ENCODE measurements around the gene TEP1.

The TEP1 gene

GRCh38 chr14:20412876-20413743, at the start of gene TEP1:
Gene TEP1, minus strand, starts transcription at chr14:20413501. Its CDS starts 5,062 bp downstream, at chr14:20408439.
- DNase-seq (ENCODE audit: low read depth) = peak; percentile 90
- no peak for TF ChIP-seq CTCF (IDR thresholded peaks at IDR 0.05; ENCODE audit: insufficient read depth, low read depth, low read length, missing control alignments)
- H3K4me3 ChIP-seq (ENCODE audit: low read length) = peak within 1 kb of the TSS; percentile 86

- DNase-seq (ENCODE audit: low read depth) = peak; percentile 100
- TF ChIP-seq CTCF (IDR thresholded peaks at IDR 0.05; ENCODE audit: insufficient read depth, low read depth, low read length, missing control alignments) = no peak
- H3K4me3 ChIP-seq (ENCODE audit: low read length) = peak within 1 kb of the TSS; percentile 90
Observed at GRCh38 chr14:20461225-20462141, 48.2 kb upstream of the TEP1 start, which contains the start of gene PIP4P1. Gene PIP4P1, minus strand, starts transcription at chr14:20461434. Its CDS starts 109 bp downstream, at chr14:20461325.

GRCh38 chr14:20460458-20461224, 47.3 kb upstream of the TEP1 start:
- TF ChIP-seq CTCF (IDR thresholded peaks at IDR 0.05; ENCODE audit: insufficient read depth, low read depth, low read length, missing control alignments) = no peak
- DNase-seq (ENCODE audit: low read depth) = peak; percentile 39
- peak overlapping the region; percentile 90 for H3K4me3 ChIP-seq (ENCODE audit: low read length)

GRCh38 chr14:20458031-20458789, 44.9 kb upstream of the TEP1 start:
- H3K4me3 ChIP-seq (ENCODE audit: low read length) = no peak overlapping the region
- DNase-seq (ENCODE audit: low read depth) = no peak
- no peak for TF ChIP-seq CTCF (IDR thresholded peaks at IDR 0.05; ENCODE audit: insufficient read depth, low read depth, low read length, missing control alignments)

- no peak for DNase-seq (ENCODE audit: low read depth)
- H3K4me3 ChIP-seq (ENCODE audit: low read length) = no peak overlapping the region
- TF ChIP-seq CTCF (IDR thresholded peaks at IDR 0.05; ENCODE audit: insufficient read depth, low read depth, low read length, missing control alignments) = no peak
Observed at GRCh38 chr14:20456971-20457370, 43.7 kb upstream of the TEP1 start.
